ENCODE results near the gene HSPA1A.
A peak's percentile ranks its signal among the peaks of the same experiment; 100 is the strongest.

DNA sequence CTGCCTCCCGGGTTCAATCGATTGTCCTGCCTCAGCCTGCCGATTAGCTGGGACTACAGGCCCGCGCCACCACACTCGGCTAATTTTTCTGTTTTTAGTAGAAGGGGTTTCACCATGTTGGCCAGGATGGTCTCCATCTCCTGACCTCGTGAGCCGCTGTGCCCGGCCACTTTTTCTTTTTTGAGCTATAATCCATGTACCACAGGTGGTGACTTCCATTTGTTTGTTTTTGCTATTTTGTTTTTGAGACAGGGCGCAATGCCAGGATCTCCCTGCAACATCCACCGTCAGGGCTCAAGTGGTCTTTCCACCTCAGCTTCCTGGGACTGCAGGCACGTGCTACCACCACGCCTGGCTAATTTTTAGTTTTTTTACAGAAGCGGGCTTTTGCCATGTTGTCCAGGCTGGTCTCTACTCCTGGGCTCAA is 20.7 kb downstream of the HSPA1A start:
- TF ChIP-seq, protein P1, sequence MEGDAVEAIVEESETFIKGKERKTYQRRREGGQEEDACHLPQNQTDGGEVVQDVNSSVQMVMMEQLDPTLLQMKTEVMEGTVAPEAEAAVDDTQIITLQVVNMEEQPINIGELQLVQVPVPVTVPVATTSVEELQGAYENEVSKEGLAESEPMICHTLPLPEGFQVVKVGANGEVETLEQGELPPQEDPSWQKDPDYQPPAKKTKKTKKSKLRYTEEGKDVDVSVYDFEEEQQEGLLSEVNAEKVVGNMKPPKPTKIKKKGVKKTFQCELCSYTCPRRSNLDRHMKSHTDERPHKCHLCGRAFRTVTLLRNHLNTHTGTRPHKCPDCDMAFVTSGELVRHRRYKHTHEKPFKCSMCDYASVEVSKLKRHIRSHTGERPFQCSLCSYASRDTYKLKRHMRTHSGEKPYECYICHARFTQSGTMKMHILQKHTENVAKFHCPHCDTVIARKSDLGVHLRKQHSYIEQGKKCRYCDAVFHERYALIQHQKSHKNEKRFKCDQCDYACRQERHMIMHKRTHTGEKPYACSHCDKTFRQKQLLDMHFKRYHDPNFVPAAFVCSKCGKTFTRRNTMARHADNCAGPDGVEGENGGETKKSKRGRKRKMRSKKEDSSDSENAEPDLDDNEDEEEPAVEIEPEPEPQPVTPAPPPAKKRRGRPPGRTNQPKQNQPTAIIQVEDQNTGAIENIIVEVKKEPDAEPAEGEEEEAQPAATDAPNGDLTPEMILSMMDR (IDR thresholded peaks at IDR 0.05): no peak
- TF ChIP-seq SIN3A (IDR thresholded peaks at IDR 0.05; ENCODE audit: borderline replicate concordance, insufficient read depth, low read depth, low read length) (0 out of 2 replicates have a peak, but pooled peaks have one; percentile 25), POLR2AphosphoS5 (IDR thresholded peaks at IDR 0.05; ENCODE audit: low read depth, low read length) (no peak), TCF7L2 (IDR thresholded peaks at IDR 0.05; ENCODE audit: low read depth, low read length) (no peak)
- TF ChIP-seq, protein P2, sequence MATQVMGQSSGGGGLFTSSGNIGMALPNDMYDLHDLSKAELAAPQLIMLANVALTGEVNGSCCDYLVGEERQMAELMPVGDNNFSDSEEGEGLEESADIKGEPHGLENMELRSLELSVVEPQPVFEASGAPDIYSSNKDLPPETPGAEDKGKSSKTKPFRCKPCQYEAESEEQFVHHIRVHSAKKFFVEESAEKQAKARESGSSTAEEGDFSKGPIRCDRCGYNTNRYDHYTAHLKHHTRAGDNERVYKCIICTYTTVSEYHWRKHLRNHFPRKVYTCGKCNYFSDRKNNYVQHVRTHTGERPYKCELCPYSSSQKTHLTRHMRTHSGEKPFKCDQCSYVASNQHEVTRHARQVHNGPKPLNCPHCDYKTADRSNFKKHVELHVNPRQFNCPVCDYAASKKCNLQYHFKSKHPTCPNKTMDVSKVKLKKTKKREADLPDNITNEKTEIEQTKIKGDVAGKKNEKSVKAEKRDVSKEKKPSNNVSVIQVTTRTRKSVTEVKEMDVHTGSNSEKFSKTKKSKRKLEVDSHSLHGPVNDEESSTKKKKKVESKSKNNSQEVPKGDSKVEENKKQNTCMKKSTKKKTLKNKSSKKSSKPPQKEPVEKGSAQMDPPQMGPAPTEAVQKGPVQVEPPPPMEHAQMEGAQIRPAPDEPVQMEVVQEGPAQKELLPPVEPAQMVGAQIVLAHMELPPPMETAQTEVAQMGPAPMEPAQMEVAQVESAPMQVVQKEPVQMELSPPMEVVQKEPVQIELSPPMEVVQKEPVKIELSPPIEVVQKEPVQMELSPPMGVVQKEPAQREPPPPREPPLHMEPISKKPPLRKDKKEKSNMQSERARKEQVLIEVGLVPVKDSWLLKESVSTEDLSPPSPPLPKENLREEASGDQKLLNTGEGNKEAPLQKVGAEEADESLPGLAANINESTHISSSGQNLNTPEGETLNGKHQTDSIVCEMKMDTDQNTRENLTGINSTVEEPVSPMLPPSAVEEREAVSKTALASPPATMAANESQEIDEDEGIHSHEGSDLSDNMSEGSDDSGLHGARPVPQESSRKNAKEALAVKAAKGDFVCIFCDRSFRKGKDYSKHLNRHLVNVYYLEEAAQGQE (IDR thresholded peaks at IDR 0.05; ENCODE audit: insufficient read depth in 1 of 2, low read depth in 2 of 2, low read length in 1 of 2): no peak
